Measurements from ENCODE around the gene MYBBP1A. TPM values are rescaled to one million over a fixed set of nuclear protein-coding genes. Genes with fewer than 3 reads are reported as not detected.
A peak's percentile ranks its signal among the peaks of the same experiment; 100 is the strongest.

The MYBBP1A gene
- total RNA-seq, 2 experiments from 2014 or later: 72.4 to 94.3 TPM

DNA sequence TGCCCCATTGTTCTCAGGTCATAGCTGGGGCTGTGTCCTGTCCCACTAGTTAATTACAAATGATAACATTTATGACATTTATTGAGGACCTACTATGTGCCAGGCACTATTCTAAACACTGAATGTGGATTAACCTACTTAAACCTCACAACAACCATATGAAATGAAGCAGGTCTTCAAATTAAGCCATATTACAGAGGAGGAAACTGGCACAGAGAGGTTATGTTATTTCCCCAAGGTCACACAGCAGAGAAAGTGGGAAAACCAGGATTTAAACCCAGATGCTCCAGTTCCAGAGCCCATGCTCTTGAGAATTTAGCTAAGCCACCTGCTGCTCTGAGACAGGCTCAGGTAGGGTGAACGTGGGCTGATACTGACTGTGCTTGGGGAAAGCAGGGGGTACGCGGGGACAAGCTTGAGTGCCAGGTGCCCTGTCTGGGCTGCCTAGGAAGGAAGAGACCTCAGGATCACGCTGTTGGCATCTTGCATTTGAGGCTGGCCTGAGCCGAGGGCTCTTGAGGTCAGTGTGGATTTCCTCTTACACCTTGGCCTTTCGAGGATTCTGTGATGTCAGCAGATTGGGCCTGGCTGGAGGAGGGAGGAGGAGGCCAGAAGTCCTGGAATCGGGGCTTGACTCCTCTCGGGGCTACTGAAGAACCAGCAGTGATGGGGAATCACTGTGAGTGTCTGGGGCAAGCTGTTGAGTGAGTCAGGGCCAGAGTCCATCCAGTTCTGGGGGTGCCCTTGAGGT, 47.6 kb downstream of the MYBBP1A start:
- H3K36me3 Mint-ChIP-seq: no peaks in the 10 kb centered on the region
- CTCF ChIA-PET: interaction anchor here (1.4 to 4.7 kb wide), 3 partner anchors 9 to 87 kb away, joined by 3 to 19 read pairs (median 3); partner anchors contain the start of gene SPNS2
- H3K9me3 Mint-ChIP-seq (ENCODE audit: low read depth): no peaks in the 10 kb centered on the region
- peaks cover 62% of the 10 kb centered on the region for H3K4me1 Mint-ChIP-seq
- no peak overlapping the region for H3K27ac Mint-ChIP-seq
- no peak for DNase-seq
- H3K4me3 Mint-ChIP-seq: no peak overlapping the region
- ATAC-seq: no peak
- H3K27me3 Mint-ChIP-seq: peaks cover 5% of the 10 kb centered on the region

DNA sequence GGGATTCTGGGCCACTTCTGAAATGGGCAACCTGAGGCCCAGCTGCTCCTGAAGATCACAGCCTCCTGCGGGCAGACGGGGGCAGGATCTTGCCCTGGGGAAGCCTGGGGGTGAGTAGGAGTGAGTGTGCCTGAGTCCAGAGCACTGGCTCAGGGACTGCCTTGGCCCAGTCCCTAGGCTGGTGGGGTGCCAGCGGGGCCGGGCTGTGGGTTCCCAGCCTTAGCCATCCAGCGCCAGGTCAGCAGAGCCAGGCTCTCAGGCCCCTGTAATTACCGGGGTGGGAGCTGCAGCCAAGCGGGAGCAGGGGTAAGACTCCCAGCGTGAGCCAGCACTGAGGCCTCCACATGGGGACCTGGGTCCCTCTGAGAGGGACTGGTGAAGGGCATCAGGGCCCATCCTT, 48.3 kb downstream of the MYBBP1A start:
- H3K27me3 Mint-ChIP-seq: peaks cover 7% of the 10 kb centered on the region
- no peaks in the 10 kb centered on the region for H3K9me3 Mint-ChIP-seq (ENCODE audit: low read depth)
- H3K4me1 Mint-ChIP-seq: peaks cover 62% of the 10 kb centered on the region
- no peaks in the 10 kb centered on the region for H3K36me3 Mint-ChIP-seq
- CTCF ChIA-PET: interaction anchor here (1.4 to 4.7 kb wide), 2 partner anchors 8 to 86 kb away, joined by 3 to 19 read pairs; partner anchors contain the start of gene SPNS2
- ATAC-seq (no peak), DNase-seq (no peak)
- no peak overlapping the region for H3K4me3 Mint-ChIP-seq
- H3K27ac Mint-ChIP-seq: no peak overlapping the region

DNA sequence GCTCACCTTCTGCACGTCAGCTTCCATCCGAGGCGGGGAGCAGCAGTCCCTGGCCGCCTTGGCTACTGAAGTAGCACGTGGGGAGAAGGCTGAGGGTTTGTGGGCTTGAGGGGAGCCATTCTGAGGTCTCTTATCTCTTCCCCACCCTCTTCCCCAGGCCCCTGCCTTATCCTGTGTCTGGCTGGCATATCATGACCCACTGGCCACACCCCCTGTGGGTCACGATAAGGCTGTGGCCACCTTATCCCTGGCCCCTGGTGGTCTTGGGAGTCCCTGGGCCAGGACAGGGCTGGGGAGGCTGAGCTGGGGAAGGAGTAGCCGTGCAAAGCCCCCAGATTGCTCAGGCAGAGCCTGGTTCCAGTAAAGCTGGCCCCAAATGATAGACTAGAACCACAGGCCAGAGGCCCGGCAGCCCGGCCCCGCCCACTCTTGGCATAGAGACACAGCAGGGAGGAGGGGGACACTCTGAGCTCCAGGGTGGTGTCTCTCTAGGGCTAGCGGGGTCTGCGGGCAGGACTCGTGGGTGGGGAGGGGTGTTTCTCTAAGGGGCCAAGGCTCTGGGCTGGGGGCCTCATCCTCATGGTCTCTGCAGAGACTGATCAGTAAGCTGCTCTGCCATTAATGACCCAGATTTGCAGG, 48.9 kb downstream of the MYBBP1A start:
- ATAC-seq (no peak), DNase-seq (no peak)
- Mint-ChIP-seq H3K9me3 (ENCODE audit: low read depth) (no peaks in the 10 kb centered on the region), H3K4me1 (peaks cover 65% of the 10 kb centered on the region), H3K4me3 (no peak overlapping the region), H3K27me3 (peaks cover 13% of the 10 kb centered on the region), H3K27ac (no peak overlapping the region), H3K36me3 (no peaks in the 10 kb centered on the region)
- CTCF ChIA-PET: interaction anchor here (4.7 kb wide), 1 partner anchor 85 kb away, joined by 19 read pairs; no protein-coding TSS in a partner anchor

DNA sequence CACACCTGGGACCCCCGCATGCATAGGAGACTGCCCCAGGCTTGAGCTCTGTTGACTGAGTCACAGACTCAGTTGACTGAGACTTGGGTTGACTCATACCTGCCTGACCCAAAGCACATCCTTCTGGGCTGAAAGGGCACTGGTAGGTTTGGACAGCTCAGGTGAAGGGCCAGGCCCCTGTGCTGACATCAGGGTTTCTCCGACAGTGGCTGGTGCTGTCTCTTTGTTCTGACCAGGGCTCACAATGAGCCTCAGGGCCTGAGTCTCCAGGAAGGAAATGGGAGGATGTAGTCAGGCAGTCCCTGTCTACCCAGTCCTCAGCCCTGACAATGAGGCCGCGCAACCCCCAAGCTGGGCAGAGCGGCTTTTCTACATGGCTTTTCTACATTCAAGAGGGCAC, 50.0 kb downstream of the MYBBP1A start:
- ATAC-seq: no peak
- no peaks in the 10 kb centered on the region for H3K36me3 Mint-ChIP-seq
- H3K4me1 Mint-ChIP-seq: peaks cover 66% of the 10 kb centered on the region
- H3K27me3 Mint-ChIP-seq: peaks cover 24% of the 10 kb centered on the region
- CTCF ChIA-PET: interaction anchor here (1.2 to 2.1 kb wide), 2 partner anchors 62 to 84 kb away, joined by 5 to 9 read pairs; no protein-coding TSS in a partner anchor
- H3K4me3 Mint-ChIP-seq: no peak overlapping the region
- H3K27ac Mint-ChIP-seq: peak overlapping the region; percentile 58
- no peak for DNase-seq
- no peaks in the 10 kb centered on the region for H3K9me3 Mint-ChIP-seq (ENCODE audit: low read depth)

DNA sequence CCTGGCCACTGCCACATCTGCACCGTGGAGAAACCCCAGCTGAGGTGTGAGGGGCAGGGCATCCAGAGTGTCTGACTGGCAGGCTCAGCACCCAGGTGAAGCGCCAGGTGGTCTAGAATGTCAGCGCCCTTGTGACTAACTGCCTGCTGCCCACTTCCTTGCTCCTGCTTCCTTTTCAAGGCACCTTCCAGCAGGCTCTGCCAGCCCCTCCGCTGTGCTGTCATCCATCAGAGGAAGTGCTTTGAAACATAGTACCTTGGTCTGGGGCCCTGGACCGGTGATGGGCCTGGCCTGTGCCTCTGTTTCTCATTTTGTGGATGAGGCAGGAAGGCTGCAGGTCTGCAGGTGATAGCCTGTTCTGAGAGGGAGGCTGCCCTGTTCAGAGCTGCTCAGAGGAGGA, 51.0 kb downstream of the MYBBP1A start:
- H3K4me1 Mint-ChIP-seq: peaks cover 64% of the 10 kb centered on the region
- no peak overlapping the region for H3K4me3 Mint-ChIP-seq
- H3K27ac Mint-ChIP-seq: peak overlapping the region; percentile 58
- H3K36me3 Mint-ChIP-seq: no peaks in the 10 kb centered on the region
- DNase-seq (peak; percentile 58), ATAC-seq (peak; percentile 43)
- H3K9me3 Mint-ChIP-seq (ENCODE audit: low read depth): no peaks in the 10 kb centered on the region
- peaks cover 32% of the 10 kb centered on the region for H3K27me3 Mint-ChIP-seq
- CTCF ChIA-PET: interaction anchor here (0.8 to 2.1 kb wide), 2 partner anchors 18 to 83 kb away, joined by 4 to 9 read pairs; no protein-coding TSS in a partner anchor

DNA sequence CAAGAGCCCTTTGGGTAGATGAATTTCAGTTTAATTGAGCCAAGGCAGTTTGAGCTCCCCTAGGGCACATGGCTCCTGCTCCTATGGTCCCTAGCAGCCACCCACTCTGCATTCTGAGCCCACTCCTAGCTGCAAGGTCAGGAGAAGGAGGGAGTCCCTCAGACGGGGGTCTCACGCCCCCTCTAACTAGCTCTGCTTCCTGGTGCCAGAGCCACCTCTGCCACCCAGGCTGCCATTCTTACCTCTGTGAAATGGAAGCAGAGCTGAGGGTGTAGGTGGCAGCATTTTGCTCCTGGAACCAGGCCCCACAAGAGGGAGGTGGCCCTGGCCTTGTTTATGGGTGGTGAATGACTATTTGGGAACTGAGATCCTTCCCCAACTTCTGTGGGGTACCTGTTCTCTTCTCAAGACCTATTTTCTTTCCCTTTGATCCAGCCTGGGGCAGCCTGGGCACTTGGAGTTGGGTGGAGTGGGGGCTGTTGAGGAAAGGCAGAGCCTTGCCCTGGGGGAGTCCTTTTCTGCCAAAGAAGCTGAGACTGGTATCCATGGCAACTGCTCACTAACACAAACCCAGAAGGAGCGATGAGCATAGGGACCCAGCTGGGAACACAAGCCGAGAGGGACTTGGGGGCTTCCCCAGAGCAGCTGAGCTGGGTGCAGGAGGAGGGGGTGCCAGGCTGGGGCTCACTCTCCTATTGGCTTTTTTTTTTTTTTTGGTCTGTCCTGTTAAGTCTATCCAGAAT, 51.7 kb downstream of the MYBBP1A start:
- peaks cover 32% of the 10 kb centered on the region for H3K27me3 Mint-ChIP-seq
- no peak overlapping the region for H3K4me3 Mint-ChIP-seq
- CTCF ChIA-PET: interaction anchor here (1.1 to 2.1 kb wide), 2 partner anchors 23 to 83 kb away, joined by 3 to 9 read pairs; no protein-coding TSS in a partner anchor
- DNase-seq: no peak
- peaks cover 56% of the 10 kb centered on the region for H3K4me1 Mint-ChIP-seq
- no peaks in the 10 kb centered on the region for H3K9me3 Mint-ChIP-seq (ENCODE audit: low read depth)
- no peaks in the 10 kb centered on the region for H3K36me3 Mint-ChIP-seq
- ATAC-seq: no peak
- H3K27ac Mint-ChIP-seq: peak overlapping the region; percentile 62

DNA sequence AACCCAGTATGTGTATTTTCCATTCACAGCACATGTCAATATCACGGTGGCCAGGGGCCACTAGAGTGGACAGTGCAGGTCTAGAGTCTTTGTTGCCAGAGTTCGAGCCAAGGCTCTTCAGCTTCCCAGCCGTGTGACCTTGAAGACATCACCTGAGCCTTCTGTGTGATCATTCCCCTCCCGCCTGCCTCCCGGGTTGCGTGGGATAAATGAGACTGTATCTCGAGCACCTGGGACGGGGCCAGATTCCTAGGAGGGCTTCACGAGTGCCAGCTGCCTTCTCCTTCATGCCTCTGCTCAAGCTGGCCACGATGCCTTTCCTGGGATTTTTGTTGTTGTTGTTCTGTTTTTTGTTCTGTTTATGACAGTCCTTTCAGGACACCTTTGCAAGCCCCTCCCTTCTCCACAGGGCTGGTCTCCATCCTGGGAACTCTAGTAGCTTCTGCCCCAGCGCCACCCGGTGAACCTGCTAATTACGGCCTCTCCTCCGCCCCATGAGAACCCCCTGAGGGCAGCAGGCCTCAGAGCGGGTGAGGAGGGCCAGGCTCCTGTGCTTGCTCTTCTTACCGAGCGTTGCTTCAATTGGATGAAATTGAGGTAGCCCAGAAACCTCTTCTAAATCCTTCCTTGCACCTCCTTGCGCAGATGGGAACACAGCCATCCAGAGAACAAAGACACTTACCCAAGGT, 52.6 kb downstream of the MYBBP1A start:
- Mint-ChIP-seq H3K27ac (no peak overlapping the region), H3K36me3 (no peaks in the 10 kb centered on the region), H3K27me3 (peaks cover 38% of the 10 kb centered on the region), H3K4me1 (peaks cover 52% of the 10 kb centered on the region), H3K4me3 (no peak overlapping the region), H3K9me3 (ENCODE audit: low read depth) (no peaks in the 10 kb centered on the region)
- ATAC-seq: no peak
- no peak for DNase-seq
- CTCF ChIA-PET: interaction anchor here (0.6 to 1.1 kb wide), 2 partner anchors 22 to 82 kb away, joined by 3 read pairs; no protein-coding TSS in a partner anchor

DNA sequence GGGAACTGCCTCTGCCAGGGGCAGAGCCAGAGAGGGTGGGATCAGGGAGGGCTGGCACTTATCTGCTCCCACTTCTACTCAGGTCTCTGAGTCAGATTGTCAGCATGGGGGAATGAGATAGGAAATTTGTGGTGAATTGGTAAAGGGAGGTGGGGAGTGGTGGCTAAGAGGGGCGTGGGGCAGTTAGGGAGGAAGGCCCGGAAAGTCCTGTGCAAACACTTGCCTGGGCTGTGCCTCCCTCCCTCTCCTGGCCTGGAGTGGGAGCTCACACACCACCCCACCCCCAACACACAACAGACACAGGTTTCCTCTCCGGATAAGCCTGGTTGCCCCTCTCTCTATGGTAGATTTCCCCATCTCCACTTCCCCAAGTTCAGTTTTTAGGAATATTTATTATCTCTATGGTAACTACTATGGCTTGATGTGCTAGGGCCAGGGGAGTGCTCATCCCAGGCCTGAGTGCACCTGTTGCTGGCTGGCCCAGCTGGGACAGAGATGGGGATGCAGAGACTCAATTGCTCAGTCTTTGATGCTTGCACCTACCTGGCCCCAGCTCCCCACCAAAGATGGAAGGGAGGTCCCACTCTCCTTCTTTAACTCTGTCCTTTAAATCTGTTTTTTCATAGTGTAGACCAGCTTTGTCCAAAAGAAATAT, 53.8 kb downstream of the MYBBP1A start:
- ATAC-seq: no peak
- H3K4me1 Mint-ChIP-seq: peaks cover 48% of the 10 kb centered on the region
- peaks cover 47% of the 10 kb centered on the region for H3K27me3 Mint-ChIP-seq
- CTCF ChIA-PET: interaction anchor here (0.9 to 3.9 kb wide), 2 partner anchors 16 to 80 kb away, joined by 3 to 22 read pairs; no protein-coding TSS in a partner anchor
- H3K27ac Mint-ChIP-seq: no peak overlapping the region
- H3K4me3 Mint-ChIP-seq: no peak overlapping the region
- no peaks in the 10 kb centered on the region for H3K36me3 Mint-ChIP-seq
- no peaks in the 10 kb centered on the region for H3K9me3 Mint-ChIP-seq (ENCODE audit: low read depth)
- no peak for DNase-seq

DNA sequence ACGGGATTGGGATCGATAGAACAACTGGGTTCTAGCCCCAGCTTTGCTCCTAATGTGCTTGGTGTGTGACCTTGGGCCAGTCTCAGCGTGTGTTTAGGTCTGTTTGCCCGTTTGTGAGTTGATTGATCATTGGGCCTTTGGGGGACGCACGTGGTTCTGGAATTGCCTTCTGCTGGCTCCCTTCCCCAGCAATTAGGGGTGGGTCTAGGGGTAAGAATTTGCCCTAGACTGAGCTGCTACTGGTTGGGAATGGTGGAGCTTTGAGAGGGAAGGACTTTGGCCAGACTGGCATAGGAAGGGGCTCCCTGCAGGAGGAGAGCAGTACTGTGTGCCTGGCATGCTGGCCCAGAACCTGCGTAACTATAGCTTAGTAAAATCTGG, 55.0 kb downstream of the MYBBP1A start:
- no peak for ATAC-seq

DNA sequence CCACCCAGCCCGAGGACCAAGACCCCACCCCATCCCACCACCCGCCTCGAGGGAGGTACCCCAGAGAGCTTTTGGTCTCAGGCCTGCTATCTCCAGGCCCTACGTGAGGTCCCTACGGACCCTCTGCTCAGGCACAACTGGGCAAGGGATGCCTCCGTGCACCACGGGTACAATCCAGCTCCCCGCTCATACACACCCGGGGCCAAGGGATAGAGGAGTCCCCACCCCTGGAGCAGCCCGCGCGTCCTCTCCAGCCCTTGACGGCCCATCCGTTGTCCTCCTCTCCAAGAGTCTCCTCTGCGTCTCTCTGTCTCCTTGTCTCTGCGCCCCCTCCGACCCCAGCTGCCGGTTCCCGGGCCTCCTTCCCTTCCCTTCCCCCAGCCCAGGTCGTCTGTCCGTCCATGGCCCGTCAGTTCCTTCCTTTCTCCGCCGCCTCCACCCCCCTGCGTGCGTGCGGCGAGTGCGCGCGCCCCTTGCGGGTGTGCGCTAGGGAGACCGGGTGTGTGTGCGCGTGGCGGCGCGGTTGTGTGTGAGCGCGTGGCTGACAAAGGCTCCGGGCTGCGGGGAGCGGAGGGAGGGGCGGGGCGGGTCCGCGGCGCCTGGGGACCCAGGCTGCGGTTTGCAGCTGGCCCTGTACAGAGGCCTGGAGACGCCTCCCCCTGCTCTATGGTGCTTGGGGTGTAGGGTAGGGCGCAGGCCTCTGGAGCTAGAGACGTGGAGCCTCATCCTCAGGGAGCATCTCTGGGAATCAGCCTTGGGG, 55.6 kb downstream of the MYBBP1A start:
- CTCF ChIA-PET: interaction anchor here (0.5 to 3.9 kb wide), 11 partner anchors 8 to 81 kb away, joined by 3 to 22 read pairs (median 3); no protein-coding TSS in a partner anchor
- Mint-ChIP-seq H3K27ac (no peak overlapping the region), H3K27me3 (peaks cover 47% of the 10 kb centered on the region), H3K9me3 (ENCODE audit: low read depth) (no peaks in the 10 kb centered on the region), H3K4me1 (peaks cover 34% of the 10 kb centered on the region), H3K4me3 (peak overlapping the region; percentile 63), H3K36me3 (no peaks in the 10 kb centered on the region)
- peak; percentile 26 for ATAC-seq
- DNase-seq: peak; percentile 48

More for the DNA sequence above, 55.0 kb downstream of the MYBBP1A start:
- no peak overlapping the region for H3K27ac Mint-ChIP-seq
- no peaks in the 10 kb centered on the region for H3K9me3 Mint-ChIP-seq (ENCODE audit: low read depth)
- H3K4me1 Mint-ChIP-seq: peaks cover 39% of the 10 kb centered on the region
- H3K36me3 Mint-ChIP-seq: no peaks in the 10 kb centered on the region
- DNase-seq: no peak
- CTCF ChIA-PET: interaction anchor here (0.7 to 3.9 kb wide), 5 partner anchors 9 to 81 kb away, joined by 3 to 22 read pairs (median 3); no protein-coding TSS in a partner anchor
- peak overlapping the region; percentile 63 for H3K4me3 Mint-ChIP-seq
- H3K27me3 Mint-ChIP-seq: peaks cover 47% of the 10 kb centered on the region

DNA sequence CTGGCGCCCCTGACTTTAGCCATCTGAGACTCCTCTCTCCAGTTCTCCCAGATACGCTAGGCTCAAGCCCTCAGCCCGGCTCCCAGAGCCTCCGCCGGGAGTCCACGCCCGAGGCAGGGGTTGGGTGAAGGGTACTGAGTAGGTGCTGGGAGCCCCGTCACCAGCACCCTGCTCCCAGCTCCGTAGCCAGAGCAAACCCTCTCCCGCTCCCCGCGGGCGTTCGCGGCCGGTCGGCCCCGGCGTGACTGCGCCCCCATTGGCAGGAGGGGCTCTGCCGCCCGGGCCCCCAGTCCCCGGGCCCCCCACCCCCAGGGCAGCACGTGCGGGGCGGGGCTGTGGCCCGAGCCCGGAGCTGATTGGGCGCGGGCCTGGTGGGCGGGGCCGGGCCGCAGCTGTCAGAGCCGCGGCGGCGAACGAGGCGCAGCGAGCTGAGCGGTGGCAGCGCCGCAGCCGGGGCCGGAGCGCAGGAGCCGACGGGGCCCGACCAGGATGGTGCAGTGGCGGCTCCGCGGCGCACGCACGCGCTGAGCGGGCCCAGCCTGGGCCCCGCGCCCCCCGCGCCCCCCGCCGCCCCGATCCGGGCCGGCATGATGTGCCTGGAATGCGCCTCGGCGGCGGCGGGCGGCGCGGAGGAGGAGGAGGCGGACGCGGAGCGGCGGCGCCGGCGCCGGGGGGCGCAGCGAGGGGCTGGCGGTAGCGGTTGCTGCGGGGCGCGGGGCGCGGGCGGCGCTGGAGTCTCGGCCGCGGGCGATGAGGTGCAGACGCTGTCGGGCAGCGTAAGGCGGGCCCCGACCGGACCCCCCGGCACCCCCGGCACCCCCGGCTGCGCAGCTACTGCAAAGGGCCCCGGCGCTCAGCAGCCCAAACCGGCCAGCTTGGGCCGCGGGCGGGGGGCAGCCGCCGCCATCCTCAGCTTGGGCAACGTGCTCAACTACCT, 56.5 kb downstream of the MYBBP1A start, which contains the start of gene SPNS2:
SPNS2 (plus strand) TSS at position 421 of the 937 bp plus-strand sequence; CDS start at position 588, 167 bp downstream.
- H3K27ac Mint-ChIP-seq: no peak within 1 kb of the TSS
- peaks cover 27% of the 10 kb centered on the region for H3K4me1 Mint-ChIP-seq
- peak within 1 kb of the TSS; percentile 63 for H3K4me3 Mint-ChIP-seq
- H3K9me3 Mint-ChIP-seq (ENCODE audit: low read depth): no peaks in the 10 kb centered on the region
- CTCF ChIA-PET: interaction anchor here (0.5 to 3.9 kb wide), 10 partner anchors 8 to 80 kb away, joined by 3 to 22 read pairs (median 3); no protein-coding TSS in a partner anchor
- H3K36me3 Mint-ChIP-seq: no peaks in the 10 kb centered on the region
- DNase-seq (peak; percentile 65), ATAC-seq (peak; percentile 86)
- peaks cover 47% of the 10 kb centered on the region for H3K27me3 Mint-ChIP-seq

Measured in activated CD8-positive, alpha-beta memory T cell treated with anti-CD3 and anti-CD28 coated beads, Interleukin-2, amount 10 ng/mL, durations not matched to agents 7 days and 5 days (primary cell).